CD4-positive, alpha-beta T cell treated with Interleukin-17A for 4 hours (primary cell): Measurements from ENCODE around the gene CEMIP.
A peak's percentile ranks its signal among the peaks of the same experiment; 100 is the strongest.

Experiments
- DNase-seq: peaks from one replicate; pipeline ENCODE4 v3.0.0-alpha.2; 2020; ENCODE audit warnings: mixed read lengths

Gene CEMIP

GRCh38 chr15:80789296-80789695 lies 10.1 kb downstream of the CEMIP start:
- DNase-seq = no peak

- no peak for DNase-seq
Measured at GRCh38 chr15:80789796-80790195, 10.6 kb downstream of the CEMIP start.

GRCh38 chr15:80790236-80790635 lies 11.1 kb downstream of the CEMIP start:
- DNase-seq = no peak

GRCh38 chr15:80791004-80791403 lies 11.8 kb downstream of the CEMIP start:
- DNase-seq = no peak

- DNase-seq = no peak
Measured at GRCh38 chr15:80796407-80796806, 17.2 kb downstream of the CEMIP start.

GRCh38 chr15:80798911-80799310 lies 19.7 kb downstream of the CEMIP start:
- DNase-seq = no peak

GRCh38 chr15:80800067-80800466 lies 20.9 kb downstream of the CEMIP start:
- no peak for DNase-seq

GRCh38 chr15:80801891-80802680 lies 22.9 kb downstream of the CEMIP start:
- DNase-seq = no peak

GRCh38 chr15:80803580-80804525 lies 24.7 kb downstream of the CEMIP start:
- peak; percentile 16 for DNase-seq

GRCh38 chr15:80804970-80805495 lies 25.9 kb downstream of the CEMIP start:
- peak; percentile 15 for DNase-seq

GRCh38 chr15:80811781-80812315 lies 32.7 kb downstream of the CEMIP start:
- no peak for DNase-seq

GRCh38 chr15:80815106-80815505 lies 35.9 kb downstream of the CEMIP start:
- DNase-seq = no peak

- no peak for DNase-seq
Measured at GRCh38 chr15:80816049-80816653, 37.0 kb downstream of the CEMIP start.

- DNase-seq = no peak
Measured at GRCh38 chr15:80816936-80817335, 37.8 kb downstream of the CEMIP start.

GRCh38 chr15:80817901-80818300 lies 38.7 kb downstream of the CEMIP start:
- no peak for DNase-seq

- DNase-seq = no peak
Measured at GRCh38 chr15:80819001-80819400, 39.8 kb downstream of the CEMIP start.

GRCh38 chr15:80820092-80820491 lies 40.9 kb downstream of the CEMIP start:
- no peak for DNase-seq

GRCh38 chr15:80822256-80822655 lies 43.1 kb downstream of the CEMIP start:
- no peak for DNase-seq

GRCh38 chr15:80822676-80823075 lies 43.5 kb downstream of the CEMIP start:
- no peak for DNase-seq

- DNase-seq = no peak
Measured at GRCh38 chr15:80823120-80823519, 44.0 kb downstream of the CEMIP start.

GRCh38 chr15:80823995-80824394 lies 44.8 kb downstream of the CEMIP start:
- no peak for DNase-seq

- DNase-seq = no peak
Measured at GRCh38 chr15:80825361-80826030, 46.3 kb downstream of the CEMIP start.
